ENCODE measurements around the gene TUBB. TPM values are rescaled to one million over a fixed set of nuclear protein-coding genes. Genes with fewer than 3 reads are reported as not detected.
A peak's percentile ranks its signal among the peaks of the same experiment; 100 is the strongest.

The TUBB gene
- total and polyA plus RNA-seq, 12 donors = 144 to 440 (median 189) TPM

DNA sequence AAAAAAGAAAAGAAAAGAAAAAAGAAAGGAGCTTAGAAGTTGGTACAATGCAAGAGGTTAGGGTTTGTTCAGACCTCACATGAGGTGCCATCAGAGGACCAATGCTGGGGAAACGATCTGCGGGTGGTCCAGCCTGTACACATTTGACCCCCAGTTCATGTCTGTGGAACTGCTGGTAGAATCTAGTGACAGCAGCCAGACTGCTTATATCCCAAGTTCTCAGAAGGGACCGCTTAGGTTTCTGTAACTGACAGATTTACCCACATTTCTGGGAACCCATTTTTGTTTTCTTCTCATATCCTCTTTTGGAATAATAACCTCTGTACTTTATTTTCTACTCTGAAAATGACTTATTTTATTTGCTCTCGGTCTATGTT is 38.4 kb upstream of the TUBB start:
- TF ChIP-seq, protein P1, sequence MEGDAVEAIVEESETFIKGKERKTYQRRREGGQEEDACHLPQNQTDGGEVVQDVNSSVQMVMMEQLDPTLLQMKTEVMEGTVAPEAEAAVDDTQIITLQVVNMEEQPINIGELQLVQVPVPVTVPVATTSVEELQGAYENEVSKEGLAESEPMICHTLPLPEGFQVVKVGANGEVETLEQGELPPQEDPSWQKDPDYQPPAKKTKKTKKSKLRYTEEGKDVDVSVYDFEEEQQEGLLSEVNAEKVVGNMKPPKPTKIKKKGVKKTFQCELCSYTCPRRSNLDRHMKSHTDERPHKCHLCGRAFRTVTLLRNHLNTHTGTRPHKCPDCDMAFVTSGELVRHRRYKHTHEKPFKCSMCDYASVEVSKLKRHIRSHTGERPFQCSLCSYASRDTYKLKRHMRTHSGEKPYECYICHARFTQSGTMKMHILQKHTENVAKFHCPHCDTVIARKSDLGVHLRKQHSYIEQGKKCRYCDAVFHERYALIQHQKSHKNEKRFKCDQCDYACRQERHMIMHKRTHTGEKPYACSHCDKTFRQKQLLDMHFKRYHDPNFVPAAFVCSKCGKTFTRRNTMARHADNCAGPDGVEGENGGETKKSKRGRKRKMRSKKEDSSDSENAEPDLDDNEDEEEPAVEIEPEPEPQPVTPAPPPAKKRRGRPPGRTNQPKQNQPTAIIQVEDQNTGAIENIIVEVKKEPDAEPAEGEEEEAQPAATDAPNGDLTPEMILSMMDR (IDR thresholded peaks at IDR 0.05) = no peak
- Histone ChIP-seq H3K4me3 (peak overlapping the region in 9 of 10 donors; percentile 8 to 87 (median 75)), H3K27ac (peak overlapping the region; percentile 94 to 100 (median 98)), H3K9me3 (no peaks in the 10 kb centered on the region), H3K36me3 (peaks cover 0 to 57% (median 24%) of the 10 kb centered on the region in 9 donors), H3K27me3 (no peaks in the 10 kb centered on the region), H3K4me1 (peaks cover 21 to 78% (median 54%) of the 10 kb centered on the region in 9 donors)
- ATAC-seq (no peak), DNase-seq (no peak)
- intact Hi-C loops (cut with DNase I) = loop anchor here in 4 of 10 donors (2.0 to 10.0 kb wide), 4 partner anchors 41 to 203 kb away; partner anchors contain the start of gene DDR1 (in 1 of the 4)
- 50 to 54% methylated on average over 4 of the region's 4 CpGs for WGBS, 2 donors

- H3K9me3 ChIP-seq = no peaks in the 10 kb centered on the region
- DNase-seq (peak; percentile 82 to 87), ATAC-seq (peak; percentile 19 to 64 (median 41))
- 12 to 24% methylated on average over 11 of the region's 11 CpGs for WGBS, 2 donors
- peaks cover 21 to 78% (median 54%) of the 10 kb centered on the region in 9 donors for H3K4me1 ChIP-seq
- intact Hi-C loops (cut with DNase I) = loop anchor here in 3 of 10 donors (5.0 to 10.0 kb wide), 3 partner anchors 140 to 202 kb away; partner anchors contain the start of gene DDR1 (in 1 of the 3)
- no peaks in the 10 kb centered on the region for H3K27me3 ChIP-seq
- peaks cover 0 to 51% (median 17%) of the 10 kb centered on the region in 9 donors for H3K36me3 ChIP-seq
- H3K4me3 ChIP-seq = peak overlapping the region; percentile 44 to 90 (median 80)
- TF ChIP-seq, protein P1 (IDR thresholded peaks at IDR 0.05) = no peak
- H3K27ac ChIP-seq = peak overlapping the region; percentile 94 to 100 (median 98)
Observed at GRCh38 chr6:30682143-30683117, 37.7 kb upstream of the TUBB start.

- Histone ChIP-seq H3K4me1 (peaks cover 21 to 88% (median 64%) of the 10 kb centered on the region in 9 donors), H3K27ac (peak overlapping the region; percentile 94 to 100 (median 98)), H3K9me3 (no peaks in the 10 kb centered on the region), H3K4me3 (peak overlapping the region; percentile 44 to 90 (median 80)), H3K36me3 (peaks cover 0 to 41% (median 9%) of the 10 kb centered on the region in 9 donors), H3K27me3 (no peaks in the 10 kb centered on the region)
- WGBS, 2 donors = 17 to 44% methylated on average over 7 of the region's 7 CpGs
- ATAC-seq = no peak
- DNase-seq = peak; percentile 48 to 55
- TF ChIP-seq, protein P1 (IDR thresholded peaks at IDR 0.05) = no peak
- intact Hi-C loops (cut with DNase I) = loop anchor here in 3 of 10 donors (5.0 to 10.0 kb wide), 3 partner anchors 139 to 201 kb away; partner anchors contain the start of gene DDR1 (in 1 of the 3)
Observed at GRCh38 chr6:30683183-30683979, 36.8 kb upstream of the TUBB start.

All from heart right ventricle (tissue), 16 donors.